GM19193 (cell line): Measurements from ENCODE around the gene NEDD4L.

Source experiments
- POLR2A ChIP-seq: IDR thresholded peaks from 4 replicates; pipeline ENCODE4 v1.6.1; 2011; ENCODE audit not compliant: insufficient read depth, insufficient read length; ENCODE audit errors: extremely low read depth

NEDD4L gene

DNA sequence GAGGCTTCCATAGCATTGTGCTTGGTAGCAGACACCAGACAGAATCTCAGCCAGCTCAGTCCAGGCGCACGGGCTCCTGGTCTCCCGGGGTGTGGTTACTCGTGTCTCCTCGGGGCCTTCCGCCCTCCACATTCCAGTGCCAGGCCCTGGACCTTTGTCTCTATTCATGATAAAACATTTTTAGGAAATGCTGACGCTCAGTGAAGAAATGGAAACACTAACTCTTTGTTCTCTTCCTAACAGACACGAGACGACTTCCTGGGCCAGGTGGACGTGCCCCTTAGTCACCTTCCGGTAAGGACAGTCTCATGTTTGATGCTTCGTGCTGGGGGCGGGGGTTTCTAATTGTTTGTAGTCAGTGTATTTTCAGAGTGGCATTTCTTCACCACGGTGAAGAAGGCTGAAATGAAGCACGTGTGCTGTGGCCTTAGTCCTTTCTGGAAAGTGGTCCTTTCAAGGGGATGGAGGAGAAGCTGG is 271.8 kb downstream of the NEDD4L start:
- TF ChIP-seq POLR2A = no peak

DNA sequence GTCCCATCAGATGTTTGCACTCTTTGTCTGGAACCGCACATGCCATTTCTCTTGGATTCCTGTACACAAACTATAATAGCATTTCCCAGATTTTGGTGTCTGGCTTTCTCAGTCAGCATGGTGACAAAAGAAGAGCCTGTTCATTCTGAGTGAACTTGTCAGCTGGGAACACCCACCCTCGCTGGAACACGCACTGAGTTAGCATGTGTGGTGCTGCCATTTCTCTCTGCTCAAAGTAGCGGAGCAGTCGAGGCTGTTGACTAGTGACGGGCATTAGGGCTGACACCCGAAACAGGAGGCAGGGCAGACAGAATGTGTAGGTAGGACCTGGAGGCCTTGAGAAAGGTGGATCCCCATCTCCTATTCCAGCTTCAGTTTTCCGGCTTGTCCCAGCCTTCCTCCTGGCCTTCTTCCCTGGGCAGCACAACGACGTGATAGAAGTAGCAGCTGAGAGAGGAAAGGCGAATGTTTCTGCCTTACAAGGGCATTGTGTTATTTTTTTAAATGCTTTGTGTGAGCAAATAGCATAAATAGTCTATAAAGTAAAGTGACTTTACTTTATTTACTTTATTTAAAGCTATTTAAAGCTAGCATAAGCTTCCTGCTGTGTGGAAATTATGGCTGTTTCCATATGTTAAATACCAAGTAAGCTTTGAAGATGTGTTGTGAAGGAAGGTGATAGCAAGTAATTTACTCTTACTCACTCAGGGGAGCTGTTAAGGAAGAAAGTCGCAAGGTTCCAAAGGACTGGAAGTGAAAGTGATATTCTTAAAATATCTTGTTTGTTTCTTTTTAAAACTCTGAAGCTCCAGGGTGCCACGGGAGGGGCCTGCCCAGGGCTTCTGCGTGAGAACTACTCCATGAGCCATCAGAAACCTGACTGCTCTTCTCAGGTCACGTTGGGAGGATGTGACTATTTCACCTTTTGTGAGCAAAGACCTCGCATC is 272.6 kb downstream of the NEDD4L start:
- TF ChIP-seq POLR2A = no peak

DNA sequence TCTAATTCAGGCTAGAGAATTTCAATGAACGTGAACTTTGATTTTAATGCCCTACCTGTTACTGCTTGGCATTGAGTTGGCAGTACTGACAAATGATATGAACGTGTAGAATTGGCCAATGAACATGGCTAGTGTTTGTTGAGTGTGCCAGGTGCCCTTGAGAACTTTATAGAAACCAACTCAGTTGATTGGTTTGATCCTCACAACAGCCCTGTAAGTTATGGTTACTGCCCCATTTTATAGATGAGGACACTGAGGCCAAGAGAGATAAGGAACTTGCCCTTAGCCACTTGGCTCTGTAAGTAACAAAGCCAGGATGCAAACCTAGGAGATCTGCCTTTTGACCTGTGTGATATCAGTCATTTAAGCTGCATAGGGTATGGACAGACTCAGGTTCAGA is 275.7 kb downstream of the NEDD4L start:
- no peak for TF ChIP-seq POLR2A

DNA sequence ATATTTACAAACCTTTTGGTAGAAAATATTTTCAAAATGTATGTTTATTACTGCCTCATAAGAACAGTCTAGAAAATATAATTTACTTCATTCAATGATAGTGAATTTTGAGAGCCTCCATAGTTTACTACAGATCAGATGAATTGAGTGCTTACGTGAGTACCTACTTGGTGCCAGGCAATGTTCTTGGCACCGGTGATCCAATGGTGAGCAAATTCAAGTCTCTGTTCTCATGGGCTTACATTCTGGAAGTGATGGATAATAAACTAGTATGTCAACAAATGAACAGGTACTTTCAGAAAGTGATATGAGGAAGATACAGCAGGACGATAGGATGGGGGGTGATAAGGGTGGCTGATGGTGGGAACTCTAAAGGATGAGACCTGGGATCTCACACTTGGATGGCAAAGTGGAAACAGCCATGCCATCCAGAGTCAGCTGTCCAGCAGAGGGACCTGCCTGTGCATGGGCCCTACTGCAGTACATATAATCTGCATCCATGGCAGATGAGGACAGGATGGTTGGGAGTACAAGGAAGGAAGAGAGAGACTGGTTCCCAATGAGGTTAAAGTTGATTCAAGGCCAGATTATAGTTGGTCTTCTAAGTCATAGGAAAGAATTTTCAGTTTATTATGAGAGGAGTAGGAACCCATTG is 277.0 kb downstream of the NEDD4L start:
- TF ChIP-seq POLR2A = no peak

DNA sequence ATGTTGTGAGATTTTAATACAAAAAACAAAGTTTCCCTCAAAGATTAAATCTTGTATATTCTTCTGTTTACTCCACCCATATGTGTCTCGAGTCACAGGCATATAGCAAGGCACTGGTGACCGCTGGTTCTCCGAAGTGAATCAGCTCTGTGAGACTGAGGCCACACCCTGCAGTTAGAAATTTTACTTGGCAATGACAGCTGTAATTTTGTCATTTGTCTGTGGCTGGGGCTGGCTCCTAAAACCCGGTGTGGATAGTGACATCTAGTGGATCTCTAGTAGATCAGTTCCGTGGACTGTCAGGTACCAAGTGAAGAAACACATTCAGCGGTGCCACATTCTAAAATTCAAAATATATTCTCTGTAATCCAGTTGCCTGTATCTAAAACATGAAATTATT is 278.0 kb downstream of the NEDD4L start:
- TF ChIP-seq POLR2A = no peak

DNA sequence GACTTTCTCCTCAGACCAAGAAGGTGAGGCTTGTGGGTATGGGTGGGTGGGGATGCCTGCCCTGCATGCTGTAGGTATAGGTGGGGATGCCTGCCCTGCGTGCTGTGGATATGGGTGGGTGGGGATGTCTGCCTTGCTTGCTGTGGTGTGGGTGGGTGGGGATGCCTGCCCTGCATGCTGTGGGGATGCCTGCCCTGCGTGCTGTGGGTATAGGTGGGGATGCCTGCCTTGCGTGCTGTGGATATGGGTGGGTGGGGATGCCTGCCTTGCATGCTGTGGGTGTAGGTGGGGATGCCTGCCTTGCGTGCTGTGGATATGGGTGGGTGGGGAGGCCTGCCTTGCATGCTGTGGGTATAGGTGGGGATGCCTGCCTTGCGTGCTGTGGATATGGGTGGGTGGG is 278.4 kb downstream of the NEDD4L start:
- TF ChIP-seq POLR2A = no peak

DNA sequence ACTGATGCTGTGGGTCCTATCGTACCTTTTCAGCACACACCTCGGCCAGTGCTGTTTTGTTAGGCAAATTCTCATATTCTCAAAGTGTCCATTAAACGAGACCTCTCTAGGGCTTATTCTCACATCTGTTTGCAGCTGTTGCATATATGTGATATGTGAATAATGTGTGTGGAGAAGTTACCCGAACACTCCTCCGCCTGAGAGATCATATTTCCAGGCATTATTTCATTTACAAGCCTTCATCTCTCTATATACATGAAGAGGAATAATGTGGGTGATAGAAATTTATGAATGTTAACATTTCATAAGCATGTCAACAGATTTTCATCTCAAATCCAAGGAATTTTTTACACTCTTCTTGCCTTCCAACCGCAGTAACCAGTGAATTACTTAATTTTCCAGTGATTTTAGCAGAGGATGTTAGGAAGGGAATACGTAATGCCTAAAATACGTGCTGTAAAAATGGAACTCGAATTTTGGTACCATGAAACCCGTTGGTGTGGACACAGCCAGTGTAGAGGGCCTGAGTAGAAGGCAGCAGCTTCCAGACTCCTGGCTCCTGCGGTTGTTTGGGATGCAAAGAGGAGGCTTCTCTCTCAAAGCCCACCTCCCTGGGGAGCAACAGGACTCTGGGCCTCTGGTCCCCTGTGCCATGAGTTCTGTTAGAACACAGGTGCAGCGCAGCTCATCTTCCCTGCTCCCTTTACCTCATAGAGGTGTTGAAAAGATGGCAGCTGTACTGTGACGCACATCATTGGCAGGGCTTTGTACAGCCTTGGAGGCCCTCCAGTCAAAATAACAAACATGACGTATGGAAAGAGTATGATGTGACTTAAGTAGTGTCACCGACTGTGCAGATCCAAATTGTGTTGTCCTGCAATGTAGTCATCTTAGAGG is 280.1 kb downstream of the NEDD4L start:
- TF ChIP-seq POLR2A = no peak

DNA sequence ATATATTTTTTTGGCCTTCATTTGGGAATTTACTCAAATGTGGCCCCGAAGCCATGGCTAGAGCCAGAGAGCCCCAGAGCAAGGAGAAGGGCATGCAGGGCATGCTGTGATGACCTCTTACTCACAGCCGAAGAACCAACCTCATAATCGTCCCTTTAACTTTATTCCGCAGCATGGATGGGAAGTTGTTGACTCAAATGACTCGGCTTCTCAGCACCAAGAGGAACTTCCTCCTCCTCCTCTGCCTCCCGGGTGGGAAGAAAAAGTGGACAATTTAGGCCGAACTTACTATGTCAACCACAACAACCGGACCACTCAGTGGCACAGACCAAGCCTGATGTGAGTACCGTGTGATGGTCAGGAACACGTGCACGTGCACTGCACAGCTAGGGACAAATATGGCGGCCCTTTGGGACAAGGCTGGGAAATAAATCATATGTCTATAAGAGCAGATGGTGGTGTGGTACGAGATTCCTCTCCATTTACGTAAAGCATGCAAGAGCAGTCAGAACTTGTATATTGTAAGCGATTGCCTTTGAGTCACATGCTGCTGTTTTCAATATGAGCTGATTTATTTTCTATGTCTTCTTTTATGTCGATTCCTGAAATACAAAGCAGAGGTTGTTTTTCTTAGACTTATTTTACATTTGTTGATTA is 280.9 kb downstream of the NEDD4L start:
- TF ChIP-seq POLR2A = no peak

DNA sequence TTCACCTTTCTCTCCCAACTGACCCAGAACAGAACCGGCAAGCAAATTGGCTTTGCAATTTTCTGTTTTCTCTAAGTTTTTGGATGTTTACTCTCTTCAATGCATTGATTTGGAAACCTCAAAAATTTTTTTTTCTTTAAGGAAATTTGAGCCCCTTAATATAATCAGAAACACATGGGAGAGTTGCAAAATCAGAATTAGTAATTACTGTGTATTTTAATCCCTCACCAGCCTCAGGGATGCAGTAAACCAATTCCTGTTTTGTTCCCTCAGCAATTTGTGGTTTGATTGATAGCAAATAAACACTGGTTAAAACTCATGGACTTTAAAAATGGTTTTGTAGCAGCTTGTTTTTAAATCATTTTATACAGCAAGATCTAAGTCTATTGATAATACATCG is 281.5 kb downstream of the NEDD4L start:
- no peak for TF ChIP-seq POLR2A

DNA sequence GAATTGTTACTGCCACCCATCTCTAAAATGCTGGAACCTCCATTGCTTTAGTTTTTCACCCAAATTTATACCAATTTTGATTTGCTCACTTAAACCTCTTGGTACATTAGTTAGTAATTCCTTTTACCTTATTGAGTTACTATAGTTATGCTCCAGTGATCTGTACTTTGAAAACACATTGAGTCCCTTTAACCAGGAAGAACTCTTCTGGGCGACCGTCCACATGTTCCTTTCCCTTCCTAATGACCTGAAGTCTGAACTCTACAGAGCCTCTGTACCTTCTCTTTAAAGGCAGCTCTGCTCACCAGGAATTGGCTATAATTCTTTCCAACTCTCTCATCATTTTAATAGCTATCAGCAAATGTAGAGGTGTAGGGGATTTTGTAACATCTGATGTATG is 290.0 kb downstream of the NEDD4L start:
- TF ChIP-seq POLR2A = no peak

DNA sequence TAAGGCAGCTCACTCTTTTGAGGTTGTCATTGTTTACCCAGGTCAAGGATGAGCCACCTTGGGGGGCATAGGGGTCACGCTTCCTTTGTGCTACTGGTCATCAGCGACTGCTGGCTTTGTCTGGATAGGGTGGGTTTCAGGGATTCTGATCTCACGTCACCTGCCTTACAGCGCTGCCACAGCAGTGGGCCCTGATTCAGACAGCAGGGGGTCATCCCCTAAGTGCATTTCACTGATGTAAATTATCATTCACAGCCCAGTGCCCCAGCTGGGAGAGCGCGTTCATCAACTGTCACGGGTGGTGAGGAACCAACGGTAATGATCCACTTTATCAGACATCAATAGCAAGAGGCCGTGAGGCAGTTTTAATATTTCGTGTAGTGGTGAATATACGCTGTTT is 291.2 kb downstream of the NEDD4L start:
- no peak for TF ChIP-seq POLR2A

DNA sequence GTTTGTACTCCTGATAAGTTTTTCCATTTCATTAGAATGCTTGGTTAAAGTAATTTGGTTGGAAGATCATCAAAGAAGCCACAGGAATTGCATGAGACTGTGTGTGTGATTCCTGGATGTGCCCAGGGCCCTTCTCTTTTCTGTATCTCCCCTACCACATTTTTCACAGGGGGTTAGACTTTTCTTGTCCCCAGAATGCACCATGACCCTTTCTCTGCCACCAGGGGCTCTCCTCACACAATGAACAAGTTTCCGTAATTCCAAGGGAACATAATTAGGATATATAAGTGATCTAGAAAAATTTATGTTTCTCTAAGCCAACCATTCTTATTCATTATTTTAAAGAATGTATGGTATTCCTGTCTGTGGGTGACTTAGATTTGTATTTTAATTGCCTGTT is 291.8 kb downstream of the NEDD4L start:
- TF ChIP-seq POLR2A = no peak

DNA sequence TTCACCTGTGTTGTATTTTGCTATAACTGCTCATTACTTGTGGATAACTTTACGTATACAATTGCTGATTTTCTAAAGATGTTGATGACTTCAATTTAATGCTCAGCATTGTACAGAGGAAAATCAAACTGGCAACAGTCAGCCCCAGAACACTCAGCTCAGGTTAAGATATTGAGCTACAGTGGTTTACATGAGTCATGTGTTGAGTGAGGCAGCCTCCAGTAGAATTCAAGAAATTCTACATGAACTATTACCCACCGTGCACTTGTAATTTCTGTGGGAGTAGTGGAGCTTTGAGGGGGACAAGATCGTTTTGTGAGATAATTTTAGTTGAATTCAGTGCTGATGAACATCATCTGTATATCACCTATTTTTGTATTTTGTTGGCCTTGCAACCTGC is 292.6 kb downstream of the NEDD4L start:
- TF ChIP-seq POLR2A = no peak

DNA sequence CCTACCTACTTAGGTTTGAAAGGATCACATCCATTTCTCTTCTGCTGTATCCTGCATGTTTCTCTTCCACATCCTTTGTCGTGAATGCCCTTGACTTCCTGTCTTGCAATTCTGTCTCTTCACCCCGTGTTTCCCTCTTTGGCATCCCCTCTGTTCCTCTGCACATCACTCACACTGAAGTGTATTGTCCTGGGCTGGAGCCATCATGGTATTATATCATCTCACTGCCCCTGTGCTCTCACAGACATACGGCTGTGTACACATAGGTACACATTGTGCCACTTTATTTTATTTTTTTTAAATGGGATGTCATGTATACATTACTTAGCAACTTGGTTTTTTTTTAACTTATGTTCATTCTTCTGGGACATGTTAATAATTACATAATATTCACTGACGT is 293.3 kb downstream of the NEDD4L start:
- TF ChIP-seq POLR2A = no peak
